ENCODE measurements around the gene XAF1.

- no peak for TF ChIP-seq EZH2 (IDR thresholded peaks at IDR 0.05; ENCODE audit: borderline replicate concordance, low read length)
- TF ChIP-seq CTCF (IDR thresholded peaks at IDR 0.05; ENCODE audit: low read length) = no peak
These were observed 26.4 kb downstream of the XAF1 start for GRCh38 chr17:6782244-6782643.

Data from OCI-LY1 (cell line).